ENCODE results near the gene SHISA9.

The SHISA9 gene

DNA sequence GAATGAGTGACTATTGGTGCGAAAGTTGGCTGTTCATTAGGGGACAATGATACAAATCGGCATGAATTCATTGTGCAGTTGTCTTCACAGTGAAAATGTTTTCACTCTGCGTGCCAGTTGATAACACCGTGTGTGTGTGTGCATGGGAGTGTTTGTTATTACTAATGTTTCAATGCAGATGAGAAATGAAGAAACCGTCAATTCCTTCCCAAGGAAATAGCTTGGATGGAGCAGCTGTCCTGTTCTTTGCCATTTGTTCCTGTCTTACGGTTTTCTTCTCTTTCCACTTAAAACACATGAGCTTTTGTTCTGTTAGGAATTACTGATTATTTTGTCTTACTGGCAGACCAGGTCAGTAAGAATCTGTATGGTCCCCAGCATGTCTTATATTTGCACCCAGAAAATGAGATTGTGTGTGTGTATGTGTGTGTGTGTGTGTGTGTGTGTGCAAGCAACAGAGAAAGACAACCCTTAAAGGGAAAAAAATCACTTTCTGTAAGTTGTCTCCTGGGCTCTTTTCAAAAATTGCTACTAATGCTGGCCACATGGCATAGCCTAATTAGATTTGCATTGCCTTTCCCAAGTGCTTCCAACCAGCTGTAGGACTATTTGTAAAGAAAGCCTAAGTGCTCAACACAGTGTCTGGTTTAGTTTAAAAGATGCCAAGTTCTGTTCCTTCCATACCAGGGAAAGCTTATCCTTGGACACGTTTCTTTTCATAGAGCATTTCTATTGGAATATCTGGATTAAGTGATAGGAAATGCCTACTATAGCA is 23.8 kb downstream of the SHISA9 start:
- TF ChIP-seq ZNF70 (CRISPR knock-in tag; IDR thresholded peaks at IDR 0.05) (no peak), RARB (CRISPR knock-in tag; IDR thresholded peaks at IDR 0.05) (no peak), TCF4 (CRISPR knock-in tag; IDR thresholded peaks at IDR 0.05; ENCODE audit: borderline replicate concordance) (no peak), ZC3H10 (CRISPR knock-in tag; IDR thresholded peaks at IDR 0.05) (no peak), BACH2 (CRISPR knock-in tag; IDR thresholded peaks at IDR 0.05; ENCODE audit: borderline replicate concordance) (no peak), ZFP3 (CRISPR knock-in tag; IDR thresholded peaks at IDR 0.05) (no peak), ARNTL (CRISPR knock-in tag; IDR thresholded peaks at IDR 0.05; ENCODE audit: borderline replicate concordance, low read depth) (no peak), ESRRG (CRISPR knock-in tag; IDR thresholded peaks at IDR 0.05) (no peak)
- TF ChIP-seq, protein P1, sequence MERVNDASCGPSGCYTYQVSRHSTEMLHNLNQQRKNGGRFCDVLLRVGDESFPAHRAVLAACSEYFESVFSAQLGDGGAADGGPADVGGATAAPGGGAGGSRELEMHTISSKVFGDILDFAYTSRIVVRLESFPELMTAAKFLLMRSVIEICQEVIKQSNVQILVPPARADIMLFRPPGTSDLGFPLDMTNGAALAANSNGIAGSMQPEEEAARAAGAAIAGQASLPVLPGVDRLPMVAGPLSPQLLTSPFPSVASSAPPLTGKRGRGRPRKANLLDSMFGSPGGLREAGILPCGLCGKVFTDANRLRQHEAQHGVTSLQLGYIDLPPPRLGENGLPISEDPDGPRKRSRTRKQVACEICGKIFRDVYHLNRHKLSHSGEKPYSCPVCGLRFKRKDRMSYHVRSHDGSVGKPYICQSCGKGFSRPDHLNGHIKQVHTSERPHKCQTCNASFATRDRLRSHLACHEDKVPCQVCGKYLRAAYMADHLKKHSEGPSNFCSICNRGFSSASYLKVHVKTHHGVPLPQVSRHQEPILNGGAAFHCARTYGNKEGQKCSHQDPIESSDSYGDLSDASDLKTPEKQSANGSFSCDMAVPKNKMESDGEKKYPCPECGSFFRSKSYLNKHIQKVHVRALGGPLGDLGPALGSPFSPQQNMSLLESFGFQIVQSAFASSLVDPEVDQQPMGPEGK (CRISPR knock-in tag; IDR thresholded peaks at IDR 0.05; ENCODE audit: borderline replicate concordance), result no peak
- TF ChIP-seq, protein P2, sequence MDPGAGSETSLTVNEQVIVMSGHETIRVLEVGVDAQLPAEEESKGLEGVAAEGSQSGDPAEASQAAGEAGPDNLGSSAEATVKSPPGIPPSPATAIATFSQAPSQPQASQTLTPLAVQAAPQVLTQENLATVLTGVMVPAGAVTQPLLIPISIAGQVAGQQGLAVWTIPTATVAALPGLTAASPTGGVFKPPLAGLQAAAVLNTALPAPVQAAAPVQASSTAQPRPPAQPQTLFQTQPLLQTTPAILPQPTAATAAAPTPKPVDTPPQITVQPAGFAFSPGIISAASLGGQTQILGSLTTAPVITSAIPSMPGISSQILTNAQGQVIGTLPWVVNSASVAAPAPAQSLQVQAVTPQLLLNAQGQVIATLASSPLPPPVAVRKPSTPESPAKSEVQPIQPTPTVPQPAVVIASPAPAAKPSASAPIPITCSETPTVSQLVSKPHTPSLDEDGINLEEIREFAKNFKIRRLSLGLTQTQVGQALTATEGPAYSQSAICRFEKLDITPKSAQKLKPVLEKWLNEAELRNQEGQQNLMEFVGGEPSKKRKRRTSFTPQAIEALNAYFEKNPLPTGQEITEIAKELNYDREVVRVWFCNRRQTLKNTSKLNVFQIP (CRISPR knock-in tag; IDR thresholded peaks at IDR 0.05; ENCODE audit: borderline replicate concordance, low read depth), result no peak
- TF ChIP-seq, protein P3, sequence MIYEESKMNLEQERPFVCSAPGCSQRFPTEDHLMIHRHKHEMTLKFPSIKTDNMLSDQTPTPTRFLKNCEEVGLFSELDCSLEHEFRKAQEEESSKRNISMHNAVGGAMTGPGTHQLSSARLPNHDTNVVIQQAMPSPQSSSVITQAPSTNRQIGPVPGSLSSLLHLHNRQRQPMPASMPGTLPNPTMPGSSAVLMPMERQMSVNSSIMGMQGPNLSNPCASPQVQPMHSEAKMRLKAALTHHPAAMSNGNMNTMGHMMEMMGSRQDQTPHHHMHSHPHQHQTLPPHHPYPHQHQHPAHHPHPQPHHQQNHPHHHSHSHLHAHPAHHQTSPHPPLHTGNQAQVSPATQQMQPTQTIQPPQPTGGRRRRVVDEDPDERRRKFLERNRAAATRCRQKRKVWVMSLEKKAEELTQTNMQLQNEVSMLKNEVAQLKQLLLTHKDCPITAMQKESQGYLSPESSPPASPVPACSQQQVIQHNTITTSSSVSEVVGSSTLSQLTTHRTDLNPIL (CRISPR knock-in tag; IDR thresholded peaks at IDR 0.05; ENCODE audit: low read depth), result no peak
- no peak for ATAC-seq

DNA sequence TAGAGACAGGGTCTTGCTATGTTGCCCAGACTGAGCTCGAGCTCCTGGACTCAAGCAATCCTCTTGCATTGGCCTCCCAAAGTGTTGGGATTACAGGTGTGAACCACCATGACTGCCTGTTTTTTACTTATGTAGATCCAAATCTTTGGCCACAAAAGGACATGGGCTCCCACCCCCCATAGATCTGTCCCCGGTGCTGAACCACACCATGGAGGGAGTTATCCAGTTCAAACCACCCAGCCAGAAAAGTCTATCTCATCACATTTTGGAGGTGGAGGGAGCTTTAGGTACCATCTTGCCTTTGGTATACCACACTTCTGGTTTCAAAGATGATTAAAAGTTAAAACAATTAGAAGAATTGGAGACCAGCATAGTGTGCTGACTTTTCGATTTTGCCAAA is 26.2 kb downstream of the SHISA9 start:
- no peak for ATAC-seq
- TF ChIP-seq CSDC2 (CRISPR knock-in tag; IDR thresholded peaks at IDR 0.05) (no peak), BACH2 (CRISPR knock-in tag; IDR thresholded peaks at IDR 0.05; ENCODE audit: borderline replicate concordance) (no peak), ESRRG (CRISPR knock-in tag; IDR thresholded peaks at IDR 0.05) (no peak), SNAI2 (CRISPR knock-in tag; IDR thresholded peaks at IDR 0.05) (no peak), ZNF565 (CRISPR knock-in tag; conservative IDR thresholded peaks at IDR 0.05; ENCODE audit: low read depth) (no peak), GLIS3 (CRISPR knock-in tag; IDR thresholded peaks at IDR 0.05) (no peak), PPARA (CRISPR knock-in tag; IDR thresholded peaks at IDR 0.05; ENCODE audit: borderline replicate concordance) (no peak), ARNTL (CRISPR knock-in tag; IDR thresholded peaks at IDR 0.05; ENCODE audit: borderline replicate concordance, low read depth) (no peak), ZNF8 (CRISPR knock-in tag; IDR thresholded peaks at IDR 0.05) (no peak), ZNF70 (CRISPR knock-in tag; IDR thresholded peaks at IDR 0.05) (no peak), RARB (CRISPR knock-in tag; IDR thresholded peaks at IDR 0.05) (no peak), TCF4 (CRISPR knock-in tag; IDR thresholded peaks at IDR 0.05; ENCODE audit: borderline replicate concordance) (no peak), ISL1 (CRISPR knock-in tag; IDR thresholded peaks at IDR 0.05) (no peak), ZC3H10 (CRISPR knock-in tag; IDR thresholded peaks at IDR 0.05) (no peak)
- TF ChIP-seq, protein P4, sequence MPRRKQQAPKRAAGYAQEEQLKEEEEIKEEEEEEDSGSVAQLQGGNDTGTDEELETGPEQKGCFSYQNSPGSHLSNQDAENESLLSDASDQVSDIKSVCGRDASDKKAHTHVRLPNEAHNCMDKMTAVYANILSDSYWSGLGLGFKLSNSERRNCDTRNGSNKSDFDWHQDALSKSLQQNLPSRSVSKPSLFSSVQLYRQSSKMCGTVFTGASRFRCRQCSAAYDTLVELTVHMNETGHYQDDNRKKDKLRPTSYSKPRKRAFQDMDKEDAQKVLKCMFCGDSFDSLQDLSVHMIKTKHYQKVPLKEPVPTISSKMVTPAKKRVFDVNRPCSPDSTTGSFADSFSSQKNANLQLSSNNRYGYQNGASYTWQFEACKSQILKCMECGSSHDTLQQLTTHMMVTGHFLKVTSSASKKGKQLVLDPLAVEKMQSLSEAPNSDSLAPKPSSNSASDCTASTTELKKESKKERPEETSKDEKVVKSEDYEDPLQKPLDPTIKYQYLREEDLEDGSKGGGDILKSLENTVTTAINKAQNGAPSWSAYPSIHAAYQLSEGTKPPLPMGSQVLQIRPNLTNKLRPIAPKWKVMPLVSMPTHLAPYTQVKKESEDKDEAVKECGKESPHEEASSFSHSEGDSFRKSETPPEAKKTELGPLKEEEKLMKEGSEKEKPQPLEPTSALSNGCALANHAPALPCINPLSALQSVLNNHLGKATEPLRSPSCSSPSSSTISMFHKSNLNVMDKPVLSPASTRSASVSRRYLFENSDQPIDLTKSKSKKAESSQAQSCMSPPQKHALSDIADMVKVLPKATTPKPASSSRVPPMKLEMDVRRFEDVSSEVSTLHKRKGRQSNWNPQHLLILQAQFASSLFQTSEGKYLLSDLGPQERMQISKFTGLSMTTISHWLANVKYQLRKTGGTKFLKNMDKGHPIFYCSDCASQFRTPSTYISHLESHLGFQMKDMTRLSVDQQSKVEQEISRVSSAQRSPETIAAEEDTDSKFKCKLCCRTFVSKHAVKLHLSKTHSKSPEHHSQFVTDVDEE (CRISPR knock-in tag; IDR thresholded peaks at IDR 0.05), result no peak
- TF ChIP-seq, protein P3 (CRISPR knock-in tag; IDR thresholded peaks at IDR 0.05; ENCODE audit: low read depth), result no peak

DNA sequence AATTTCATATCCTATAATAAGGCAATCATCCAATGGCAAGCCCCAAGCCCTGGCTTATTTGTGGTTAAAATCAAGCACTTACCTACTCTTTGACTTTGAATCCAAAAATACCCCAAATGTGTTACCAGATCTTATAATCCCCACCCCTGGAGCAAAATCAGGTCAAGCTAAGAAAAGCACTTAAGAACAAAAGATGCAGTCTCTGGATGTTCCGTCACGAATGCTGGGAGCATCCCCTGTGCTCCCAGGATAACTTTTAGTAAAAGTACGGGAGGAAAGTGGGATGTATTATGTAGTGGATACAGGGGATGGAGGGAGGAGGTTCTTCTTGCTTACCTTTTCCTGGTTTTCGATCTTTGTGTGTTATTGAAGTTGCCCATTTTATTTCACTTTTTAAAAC is 29.5 kb downstream of the SHISA9 start:
- ATAC-seq, result no peak
- TF ChIP-seq CSDC2 (CRISPR knock-in tag; IDR thresholded peaks at IDR 0.05), result no peak
